GM21447 (cell line): ENCODE results near the gene LLPH.
A peak's percentile ranks its signal among the peaks of the same experiment; 100 is the strongest.
"Not testable (repeated sequence)": the region's sequence is repeated elsewhere in the genome, so short reads cannot be mapped to it uniquely, and the experiment has no call there.

Experiments
- ATAC-seq: cut with Tn5 transposase; IDR thresholded peaks from one replicate; pipeline ENCODE4 v1.9.1; 2021; ENCODE audit not compliant: unreplicated experiment

Gene LLPH

GRCh38 chr12:66130267-66131066, at the start of gene LLPH:
Gene LLPH, minus strand, starts transcription at chr12:66130750. Its CDS starts 1,644 bp downstream, at chr12:66129106.
- ATAC-seq, result peak; percentile 96

- ATAC-seq, result no peak
Observed at GRCh38 chr12:66176105-66176900, 45.8 kb upstream of the LLPH start.

DNA sequence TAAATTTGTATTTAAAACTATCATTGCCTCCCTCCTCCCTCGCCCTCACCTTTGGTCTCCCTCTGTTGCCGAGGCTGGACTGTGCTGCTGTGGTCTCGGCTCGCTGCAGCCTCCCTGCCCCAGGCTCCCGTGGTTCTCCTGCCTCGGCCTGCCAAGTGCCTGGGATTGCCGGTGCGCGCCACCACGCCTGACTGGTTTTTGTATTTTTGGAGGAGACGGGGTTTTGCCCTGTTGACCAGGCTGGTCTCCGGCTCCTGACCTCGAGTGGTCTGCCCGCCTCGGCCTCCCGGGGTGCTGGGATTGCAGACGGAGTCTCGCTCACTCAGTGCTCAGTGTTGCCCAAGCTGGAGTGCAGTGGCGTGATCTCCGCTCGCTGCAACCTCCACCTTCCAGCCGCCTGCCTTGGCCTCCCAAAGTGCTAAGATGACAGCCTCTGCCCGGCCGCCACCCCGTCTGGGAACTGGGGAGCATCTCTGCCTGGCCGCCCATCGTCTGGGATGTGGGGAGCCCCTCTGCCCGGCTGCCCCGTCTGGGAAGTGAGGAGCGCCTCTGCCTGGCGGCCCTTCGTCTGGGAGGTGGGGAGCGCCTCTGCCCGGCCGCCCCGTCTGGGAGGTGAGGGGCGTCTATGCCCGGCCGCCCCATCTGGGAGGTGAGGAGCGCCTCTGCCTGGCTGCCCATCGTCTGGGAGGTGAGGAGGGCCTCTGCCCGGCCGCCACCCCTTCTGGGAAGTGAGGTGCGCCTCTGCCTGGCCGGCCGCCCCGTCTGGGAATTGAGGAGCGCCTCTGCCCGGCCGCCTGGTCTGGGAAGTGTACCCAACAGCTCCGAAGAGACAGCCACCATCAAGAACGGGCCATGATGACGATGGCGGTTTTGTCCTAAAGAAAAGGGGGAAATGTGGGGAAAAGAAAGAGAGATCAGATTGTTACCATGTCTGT, 44.1 kb upstream of the LLPH start:
- ATAC-seq, result not testable (repeated sequence)

- ATAC-seq, result no peak
Observed at GRCh38 chr12:66170606-66171005, 40.1 kb upstream of the LLPH start.

DNA sequence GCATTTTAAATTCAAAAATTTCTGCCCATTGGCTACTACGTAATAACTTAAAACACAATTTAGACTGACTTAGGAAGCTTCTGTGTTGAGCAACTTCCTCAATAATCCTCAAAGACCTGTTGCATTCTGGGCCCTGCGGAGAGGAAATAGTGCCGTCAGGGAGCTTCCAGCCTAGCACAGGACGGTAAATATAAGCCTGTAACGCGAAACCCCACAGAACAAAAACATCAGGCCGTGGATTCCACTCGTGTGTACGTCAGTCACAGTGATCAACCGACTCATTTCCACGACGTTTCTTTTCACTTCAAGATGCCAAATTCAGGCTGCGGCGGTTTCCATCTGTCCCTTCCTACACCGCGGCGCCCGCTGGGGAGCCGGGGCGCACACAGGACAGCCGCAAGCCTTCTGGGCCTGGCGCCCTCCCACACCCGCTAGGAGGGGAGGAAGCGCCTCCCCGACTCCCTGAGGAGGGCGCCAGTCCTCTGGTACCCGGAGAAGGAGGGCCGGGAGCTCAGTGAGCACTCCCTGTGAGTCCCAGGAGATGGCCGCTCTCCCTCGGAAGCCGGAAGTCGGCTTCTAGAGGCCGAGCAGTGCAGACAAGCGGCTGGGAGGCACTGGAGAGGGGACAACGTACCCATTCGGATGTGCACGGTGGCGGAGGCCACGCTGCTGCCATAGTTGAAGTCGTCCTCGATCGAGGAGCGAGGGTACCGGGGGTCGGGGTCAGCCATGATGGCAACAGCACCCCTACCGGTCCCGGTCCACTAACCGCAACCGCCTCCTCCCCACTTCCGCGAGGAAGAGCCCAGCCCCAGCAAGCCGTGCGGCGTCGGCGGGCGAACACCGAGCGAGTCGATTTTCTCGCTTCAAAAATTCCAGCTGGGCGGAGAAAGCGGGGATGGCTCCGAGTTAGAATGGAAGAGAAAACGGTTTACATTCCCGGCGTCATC, 38.9 kb upstream of the LLPH start, which contains the start of gene TMBIM4:
TSS of gene TMBIM4 (minus strand) at position 776 of the 950 bp plus-strand sequence. CDS start at position 731, 45 bp downstream.
- ATAC-seq, result peak; percentile 85

DNA sequence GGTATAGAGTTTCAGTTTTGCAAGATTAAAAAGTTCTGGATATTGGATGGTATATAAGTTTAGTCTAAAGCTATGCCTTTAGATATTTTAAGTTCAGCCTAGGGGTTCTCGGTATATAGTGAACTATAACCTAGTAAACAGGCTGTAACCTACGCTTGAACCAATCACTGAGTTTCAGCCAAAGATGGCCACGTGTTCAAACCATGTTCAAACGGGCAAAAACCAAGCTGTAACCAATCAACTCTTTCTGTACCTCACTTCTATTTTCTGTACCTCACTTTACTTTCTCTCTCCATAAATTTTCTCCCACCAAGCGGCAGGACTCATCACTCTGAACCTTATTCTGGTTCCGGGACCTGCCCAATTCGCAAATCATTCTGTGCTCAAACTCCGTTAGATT, 37.9 kb upstream of the LLPH start:
- ATAC-seq, result no peak

DNA sequence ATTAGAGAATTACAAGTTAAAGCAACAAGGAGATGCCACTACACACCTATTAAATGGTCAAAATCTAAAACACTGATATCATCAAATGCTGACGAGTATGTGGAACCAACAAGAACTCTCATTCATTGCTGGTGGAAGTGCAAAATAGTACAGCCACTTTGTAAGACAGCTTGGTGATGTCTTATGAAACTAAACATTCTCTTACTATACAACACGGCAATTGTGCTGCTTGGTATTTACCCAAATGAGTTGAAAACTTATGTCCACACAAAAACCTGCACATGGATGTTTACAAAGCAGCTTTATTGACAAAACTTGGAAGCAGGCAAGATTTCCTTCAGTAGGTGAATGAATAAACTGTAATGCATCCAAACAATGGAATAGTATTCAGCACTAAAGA, 36.0 kb upstream of the LLPH start:
- no peak for ATAC-seq

DNA sequence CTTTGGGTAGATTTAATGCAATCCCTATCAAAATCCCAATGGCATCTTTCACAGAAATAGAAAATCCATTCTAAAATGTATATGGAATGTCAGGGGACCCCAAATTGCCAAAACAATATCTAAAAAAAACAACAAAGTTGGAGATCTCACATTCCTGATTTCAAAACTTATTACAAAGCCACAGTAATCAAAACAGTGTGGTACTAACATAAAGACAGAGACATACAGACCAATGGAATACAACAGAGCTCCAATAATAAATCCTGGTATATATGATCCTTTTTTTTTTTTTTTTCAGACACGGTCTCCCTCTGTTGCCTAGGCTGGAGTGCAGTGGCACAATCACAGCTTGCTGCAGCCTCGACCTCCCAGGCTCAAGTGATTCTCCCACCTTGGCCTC, 34.6 kb upstream of the LLPH start:
- no peak for ATAC-seq

DNA sequence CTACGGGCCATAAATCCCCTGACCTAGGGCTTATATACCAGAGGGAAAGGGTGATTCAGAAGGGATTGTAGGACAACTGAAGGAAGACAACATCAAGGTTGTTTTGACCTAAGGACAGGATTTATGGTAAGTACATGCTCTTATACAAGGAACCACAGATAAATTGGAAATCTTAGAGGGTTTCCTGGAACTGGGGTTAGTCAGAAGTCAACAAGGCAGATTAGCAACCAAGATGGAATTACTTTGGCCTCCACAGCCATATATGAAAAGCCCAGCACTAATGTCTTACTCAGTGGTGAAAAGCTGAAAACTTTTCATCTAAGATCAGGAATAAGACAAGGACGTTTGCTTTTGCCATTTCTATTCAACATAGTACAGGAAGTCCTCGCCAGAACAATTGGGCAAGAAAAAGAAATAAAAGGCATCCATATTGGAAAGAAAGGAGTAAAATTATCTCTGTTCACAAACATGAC, 33.8 kb upstream of the LLPH start:
- no peak for ATAC-seq

- ATAC-seq, result no peak
Observed at GRCh38 chr12:66163289-66163688, 32.7 kb upstream of the LLPH start.

DNA sequence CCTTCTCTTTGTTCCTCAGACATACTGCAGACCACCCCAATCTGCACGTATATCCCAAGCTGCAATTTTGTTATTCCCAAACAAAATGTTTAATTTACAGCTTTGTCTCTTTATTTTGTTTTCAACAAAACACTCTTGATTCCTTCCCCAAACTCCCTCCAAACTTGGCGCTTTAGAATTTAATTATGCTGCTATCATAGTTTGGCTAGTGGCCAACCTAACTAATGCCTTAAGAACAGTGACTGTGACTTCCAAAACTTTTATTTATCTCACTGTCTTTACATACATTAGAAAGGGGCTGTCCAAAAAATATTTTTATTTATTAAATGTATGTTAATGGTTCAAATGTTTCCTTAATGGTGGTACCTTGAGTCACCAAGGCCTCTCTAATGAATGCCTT, 32.2 kb upstream of the LLPH start:
- no peak for ATAC-seq

- ATAC-seq, result no peak
Observed at GRCh38 chr12:66160704-66161103, 30.2 kb upstream of the LLPH start.

GRCh38 chr12:66159123-66159522, 28.6 kb upstream of the LLPH start:
- ATAC-seq, result no peak

GRCh38 chr12:66156654-66157053, 26.1 kb upstream of the LLPH start:
- ATAC-seq, result no peak

DNA sequence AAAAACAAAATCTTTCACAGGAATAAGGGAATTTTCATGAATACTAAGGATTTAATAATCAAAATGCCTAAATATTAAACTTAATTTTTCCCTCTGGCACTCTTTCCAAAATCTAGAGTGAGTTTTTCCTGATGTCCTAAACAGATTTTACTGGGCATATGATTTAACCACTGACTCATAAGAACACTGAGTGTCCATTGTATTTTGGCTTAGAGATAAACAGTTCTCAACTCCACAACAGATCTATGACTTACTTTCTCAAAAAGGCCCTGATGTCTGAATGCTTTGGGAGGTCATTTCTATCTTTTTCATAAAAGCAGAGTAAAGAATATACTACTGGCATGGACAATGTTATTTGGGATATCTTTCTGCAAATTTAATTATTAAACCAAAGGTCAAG, 24.2 kb upstream of the LLPH start:
- no peak for ATAC-seq

DNA sequence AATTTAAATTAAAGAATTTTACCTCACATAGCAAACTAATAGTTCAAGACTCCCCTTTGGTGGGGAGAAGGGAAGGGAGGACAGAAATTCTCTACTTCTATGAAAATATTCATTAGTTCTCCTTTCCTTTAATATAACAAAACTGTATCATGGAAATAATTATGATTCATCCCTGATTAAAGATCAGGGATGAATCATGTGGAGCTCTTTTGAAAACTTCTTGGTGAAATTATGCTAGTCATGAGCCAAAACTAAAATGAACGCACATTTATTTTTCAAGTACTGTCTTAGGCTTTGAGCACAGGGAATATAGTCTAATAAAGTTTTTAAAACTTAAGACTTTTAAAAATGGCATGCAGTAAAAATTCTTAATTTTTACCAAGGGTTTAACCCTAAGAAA, 22.2 kb upstream of the LLPH start:
- ATAC-seq, result no peak

DNA sequence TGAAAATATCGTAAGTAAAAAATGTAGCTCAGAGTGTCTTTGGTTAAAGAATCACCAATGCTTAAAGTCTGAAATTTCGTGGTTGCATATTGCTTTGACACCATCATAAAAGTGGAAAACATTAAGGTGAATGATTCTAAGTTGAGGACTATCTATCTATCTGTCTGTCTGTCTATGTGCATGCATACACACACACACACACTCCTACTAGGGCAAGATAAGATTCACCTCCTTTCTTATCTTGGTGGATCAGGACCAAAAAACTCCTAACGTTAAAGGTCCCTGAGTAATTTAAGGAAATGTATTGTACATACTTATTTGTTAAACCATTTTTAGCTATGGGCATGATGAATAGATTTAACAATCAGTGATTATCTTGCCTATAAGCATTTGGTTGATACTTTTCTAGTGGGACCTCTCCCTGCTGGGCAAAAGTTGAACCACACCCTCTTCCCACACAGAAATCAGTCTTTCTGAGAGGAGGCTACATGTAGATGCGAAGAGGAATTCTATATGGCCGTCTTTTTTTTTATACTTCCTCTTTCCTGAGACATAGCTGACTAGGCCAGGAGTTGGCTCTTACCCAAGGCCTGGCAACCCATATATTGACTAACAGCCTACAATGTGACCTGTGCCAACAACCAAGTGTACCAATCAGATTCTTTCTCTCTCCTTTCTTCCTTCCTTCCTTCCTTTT, 19.3 kb upstream of the LLPH start:
- ATAC-seq, result no peak

- no peak for ATAC-seq
Observed at GRCh38 chr12:66144791-66145754, 14.5 kb upstream of the LLPH start.
